ENCODE measurements around the gene NKX2-1.

The NKX2-1 gene

DNA sequence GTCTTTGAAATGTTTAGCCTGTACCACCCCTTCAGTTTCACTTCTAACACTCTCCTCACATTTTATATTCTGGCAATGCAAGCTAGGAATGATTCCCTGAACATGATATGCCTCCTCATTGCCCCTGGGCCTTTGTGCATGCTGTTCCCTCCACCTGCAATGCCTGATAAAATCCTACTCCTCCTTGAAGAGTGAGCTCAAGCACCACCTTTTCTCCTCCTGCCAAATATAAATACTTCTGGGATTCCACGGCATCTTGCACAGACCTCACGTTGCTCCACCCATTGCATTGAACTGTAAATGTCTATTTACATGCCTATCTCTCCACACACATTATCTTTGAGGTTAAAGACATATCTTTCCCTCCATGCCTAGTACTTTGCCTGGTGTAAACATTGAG is 21.1 kb downstream of the NKX2-1 start:
- Histone ChIP-seq H2AFZ (ENCODE audit: low read length) (no peak overlapping the region), H3K9me3 (ENCODE audit: insufficient read depth, low read depth, low read length) (no peaks in the 10 kb centered on the region), H3K4me3 (ENCODE audit: low read length, poor library complexity, severe bottlenecking) (no peak overlapping the region), H3K79me2 (ENCODE audit: insufficient read depth, low read length) (no peaks in the 10 kb centered on the region), H3F3A (ENCODE audit: low read depth) (no peaks in the 10 kb centered on the region), H4K20me1 (ENCODE audit: insufficient read depth, low read length, poor library complexity, severe bottlenecking) (no peaks in the 10 kb centered on the region), H3K27me3 (ENCODE audit: insufficient read depth, low read length, poor library complexity, severe bottlenecking) (peaks cover 5% of the 10 kb centered on the region), H3K4me2 (ENCODE audit: low read depth, low read length, poor library complexity, severe bottlenecking) (no peak overlapping the region), H3K9ac (ENCODE audit: low read depth, low read length, poor library complexity, severe bottlenecking) (no peak overlapping the region), H3K36me3 (ENCODE audit: insufficient read depth, low read length) (no peaks in the 10 kb centered on the region), H3K4me1 (ENCODE audit: insufficient read depth, low read length, poor library complexity, severe bottlenecking) (no peaks in the 10 kb centered on the region), H3K9me2 (replicated peaks; ENCODE audit: low read depth, low read length) (no peaks in the 10 kb centered on the region)
- TF ChIP-seq, protein P1, sequence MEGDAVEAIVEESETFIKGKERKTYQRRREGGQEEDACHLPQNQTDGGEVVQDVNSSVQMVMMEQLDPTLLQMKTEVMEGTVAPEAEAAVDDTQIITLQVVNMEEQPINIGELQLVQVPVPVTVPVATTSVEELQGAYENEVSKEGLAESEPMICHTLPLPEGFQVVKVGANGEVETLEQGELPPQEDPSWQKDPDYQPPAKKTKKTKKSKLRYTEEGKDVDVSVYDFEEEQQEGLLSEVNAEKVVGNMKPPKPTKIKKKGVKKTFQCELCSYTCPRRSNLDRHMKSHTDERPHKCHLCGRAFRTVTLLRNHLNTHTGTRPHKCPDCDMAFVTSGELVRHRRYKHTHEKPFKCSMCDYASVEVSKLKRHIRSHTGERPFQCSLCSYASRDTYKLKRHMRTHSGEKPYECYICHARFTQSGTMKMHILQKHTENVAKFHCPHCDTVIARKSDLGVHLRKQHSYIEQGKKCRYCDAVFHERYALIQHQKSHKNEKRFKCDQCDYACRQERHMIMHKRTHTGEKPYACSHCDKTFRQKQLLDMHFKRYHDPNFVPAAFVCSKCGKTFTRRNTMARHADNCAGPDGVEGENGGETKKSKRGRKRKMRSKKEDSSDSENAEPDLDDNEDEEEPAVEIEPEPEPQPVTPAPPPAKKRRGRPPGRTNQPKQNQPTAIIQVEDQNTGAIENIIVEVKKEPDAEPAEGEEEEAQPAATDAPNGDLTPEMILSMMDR (conservative IDR thresholded peaks at IDR 0.05; ENCODE audit: low read length): no peak
- TF ChIP-seq EZH2phosphoT487 (IDR thresholded peaks at IDR 0.05; ENCODE audit: borderline replicate concordance): no peak

DNA sequence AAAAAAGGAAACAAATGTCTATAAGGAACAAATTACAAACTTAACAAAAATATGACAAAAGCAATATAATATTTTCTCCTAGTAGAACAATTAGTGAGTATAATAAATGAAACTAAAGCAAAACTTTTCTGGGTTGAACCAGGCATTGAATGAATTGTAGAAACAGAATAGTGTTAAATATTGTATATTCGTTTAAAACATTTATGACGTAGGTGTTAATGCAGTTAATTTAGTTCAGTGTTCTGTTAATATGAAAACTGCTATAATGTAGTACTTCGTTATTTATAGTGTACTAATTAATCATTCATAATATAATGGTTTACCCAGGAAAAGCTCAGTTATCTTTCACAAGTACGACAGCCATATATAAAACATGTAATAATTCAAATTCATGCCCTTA is 23.7 kb downstream of the NKX2-1 start:
- no peaks in the 10 kb centered on the region for H3K4me1 ChIP-seq (ENCODE audit: insufficient read depth, low read length, poor library complexity, severe bottlenecking)
- H2AFZ ChIP-seq (ENCODE audit: low read length): no peak overlapping the region
- no peaks in the 10 kb centered on the region for H3K36me3 ChIP-seq (ENCODE audit: insufficient read depth, low read length)
- no peaks in the 10 kb centered on the region for H4K20me1 ChIP-seq (ENCODE audit: insufficient read depth, low read length, poor library complexity, severe bottlenecking)
- H3K9me2 ChIP-seq (replicated peaks; ENCODE audit: low read depth, low read length): no peaks in the 10 kb centered on the region
- H3K9me3 ChIP-seq (ENCODE audit: insufficient read depth, low read depth, low read length): no peaks in the 10 kb centered on the region
- no peaks in the 10 kb centered on the region for H3K79me2 ChIP-seq (ENCODE audit: insufficient read depth, low read length)
- H3K4me2 ChIP-seq (ENCODE audit: low read depth, low read length, poor library complexity, severe bottlenecking): no peak overlapping the region
- H3K9ac ChIP-seq (ENCODE audit: low read depth, low read length, poor library complexity, severe bottlenecking): no peak overlapping the region
- TF ChIP-seq EZH2phosphoT487 (IDR thresholded peaks at IDR 0.05; ENCODE audit: borderline replicate concordance): no peak
- TF ChIP-seq, protein P1 (conservative IDR thresholded peaks at IDR 0.05; ENCODE audit: low read length): no peak
- H3F3A ChIP-seq (ENCODE audit: low read depth): no peaks in the 10 kb centered on the region
- H3K4me3 ChIP-seq (ENCODE audit: low read length, poor library complexity, severe bottlenecking): no peak overlapping the region
- peaks cover 10% of the 10 kb centered on the region for H3K27me3 ChIP-seq (ENCODE audit: insufficient read depth, low read length, poor library complexity, severe bottlenecking)

DNA sequence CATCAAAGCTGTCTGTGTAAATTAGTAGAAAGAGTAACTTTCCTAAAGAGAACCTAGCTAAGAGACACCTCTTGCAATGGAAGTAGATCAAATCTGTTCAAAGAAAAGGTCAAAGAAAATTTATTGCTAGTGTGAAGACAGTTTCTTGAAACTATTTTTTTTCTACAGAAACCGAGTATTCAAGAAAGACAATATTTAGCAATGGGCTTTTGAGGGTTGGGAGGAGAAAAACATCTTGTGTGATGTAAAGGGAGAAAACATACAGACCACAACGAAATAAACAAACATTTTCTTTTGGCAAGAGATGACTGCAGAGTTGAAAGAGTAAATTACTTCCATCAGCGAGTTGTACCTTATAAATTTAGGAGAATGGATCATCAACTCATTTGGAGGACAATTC is 24.4 kb downstream of the NKX2-1 start:
- H3K27me3 ChIP-seq (ENCODE audit: insufficient read depth, low read length, poor library complexity, severe bottlenecking): peaks cover 10% of the 10 kb centered on the region
- no peaks in the 10 kb centered on the region for H4K20me1 ChIP-seq (ENCODE audit: insufficient read depth, low read length, poor library complexity, severe bottlenecking)
- no peaks in the 10 kb centered on the region for H3K79me2 ChIP-seq (ENCODE audit: insufficient read depth, low read length)
- H3F3A ChIP-seq (ENCODE audit: low read depth): no peaks in the 10 kb centered on the region
- H3K36me3 ChIP-seq (ENCODE audit: insufficient read depth, low read length): no peaks in the 10 kb centered on the region
- H3K9me3 ChIP-seq (ENCODE audit: insufficient read depth, low read depth, low read length): no peaks in the 10 kb centered on the region
- no peak overlapping the region for H3K4me2 ChIP-seq (ENCODE audit: low read depth, low read length, poor library complexity, severe bottlenecking)
- H3K4me3 ChIP-seq (ENCODE audit: low read length, poor library complexity, severe bottlenecking): no peak overlapping the region
- H3K9ac ChIP-seq (ENCODE audit: low read depth, low read length, poor library complexity, severe bottlenecking): no peak overlapping the region
- no peak overlapping the region for H2AFZ ChIP-seq (ENCODE audit: low read length)
- H3K4me1 ChIP-seq (ENCODE audit: insufficient read depth, low read length, poor library complexity, severe bottlenecking): no peaks in the 10 kb centered on the region
- TF ChIP-seq, protein P1 (conservative IDR thresholded peaks at IDR 0.05; ENCODE audit: low read length): no peak
- TF ChIP-seq EZH2phosphoT487 (IDR thresholded peaks at IDR 0.05; ENCODE audit: borderline replicate concordance): no peak
- no peaks in the 10 kb centered on the region for H3K9me2 ChIP-seq (replicated peaks; ENCODE audit: low read depth, low read length)

Measured in Loucy (cell line).